HUDEP-2 (cell line): ENCODE results near the gene RD3L.

Experiments used
- DNase-seq, 76 experiments: peaks; one replicate each; lab custom pipeline; 2025; ENCODE audit not compliant: unreplicated experiment in 76 of 76; lab: John Stamatoyannopoulos, UW

Gene RD3L

GRCh38 chr14:103897075-103897947 lies 45.0 kb downstream of the RD3L start:
- no peak for DNase-seq

GRCh38 chr14:103896578-103896977 lies 45.8 kb downstream of the RD3L start:
- DNase-seq, result no peak

- no peak for DNase-seq
Measured at GRCh38 chr14:103894723-103895059, 47.6 kb downstream of the RD3L start.

- DNase-seq, result no peak
Measured at GRCh38 chr14:103894034-103894722, 48.2 kb downstream of the RD3L start.

- DNase-seq, result no peak
Measured at GRCh38 chr14:103892247-103892646, 50.1 kb downstream of the RD3L start.

- DNase-seq, result no peak
Measured at GRCh38 chr14:103891667-103892215, 50.6 kb downstream of the RD3L start.

GRCh38 chr14:103890821-103891666 lies 51.3 kb downstream of the RD3L start:
- no peak for DNase-seq
